Type B pancreatic cell (in vitro differentiated cells): ENCODE data around the gene LTBP1. TPM values are rescaled to one million over a fixed set of nuclear protein-coding genes. Genes with fewer than 3 reads are reported as not detected.

Experiments used
- DNase-seq: peaks from one replicate; pipeline ENCODE4 v3.0.0; 2021; ENCODE audit warnings: mixed read lengths; ENCODE audit not compliant: unreplicated experiment; ENCODE audit errors: extremely low spot score
- H3K27ac Mint-ChIP-seq: 2 replicates; pipeline ENCODE4 v1.8.0; 2021; ENCODE audit warnings: mild to moderate bottlenecking, mixed read lengths
- H3K27me3 Mint-ChIP-seq: 2 replicates; pipeline ENCODE4 v1.8.0; 2021; ENCODE audit warnings: mixed read lengths
- H3K36me3 Mint-ChIP-seq: 2 replicates; pipeline ENCODE4 v1.8.0; 2021; ENCODE audit warnings: mixed read lengths
- H3K4me1 Mint-ChIP-seq: one replicate; pipeline ENCODE4 v1.8.0; 2021; ENCODE audit warnings: mixed read lengths; ENCODE audit not compliant: unreplicated experiment
- H3K4me3 Mint-ChIP-seq: 2 replicates; pipeline ENCODE4 v1.8.0; 2021; ENCODE audit warnings: mild to moderate bottlenecking, mixed read lengths
- H3K9me3 Mint-ChIP-seq: 2 replicates; pipeline ENCODE4 v1.8.0; 2021; ENCODE audit warnings: mixed read lengths
- total RNA-seq: library from RNA; stranded (reverse); gene quantifications from 2 replicates; pipeline ENCODE4 v1.2.1, GENCODE V29; 2021; ENCODE audit warnings: low replicate concordance
- TF ChIP-seq, protein P1 (sequence below): fragments of 200-600 bp; sonication (generic); conservative IDR thresholded peaks from 2 replicates; pipeline ENCODE4 v1.5.0; 2021; ENCODE audit warnings: antibody characterized with exemption, mild to moderate bottlenecking

Gene LTBP1
- total RNA-seq, 1 donor from 2014 or later, result 53.3 TPM

GRCh38 chr2:32958821-32959220 is 12.1 kb downstream of the LTBP1 start:
- Mint-ChIP-seq H3K36me3 (peaks cover 15% of the 10 kb centered on the region), H3K4me3 (no peak overlapping the region), H3K9me3 (no peaks in the 10 kb centered on the region), H3K27ac (no peak overlapping the region), H3K27me3 (no peaks in the 10 kb centered on the region), H3K4me1 (no peaks in the 10 kb centered on the region)
- TF ChIP-seq, protein P1, sequence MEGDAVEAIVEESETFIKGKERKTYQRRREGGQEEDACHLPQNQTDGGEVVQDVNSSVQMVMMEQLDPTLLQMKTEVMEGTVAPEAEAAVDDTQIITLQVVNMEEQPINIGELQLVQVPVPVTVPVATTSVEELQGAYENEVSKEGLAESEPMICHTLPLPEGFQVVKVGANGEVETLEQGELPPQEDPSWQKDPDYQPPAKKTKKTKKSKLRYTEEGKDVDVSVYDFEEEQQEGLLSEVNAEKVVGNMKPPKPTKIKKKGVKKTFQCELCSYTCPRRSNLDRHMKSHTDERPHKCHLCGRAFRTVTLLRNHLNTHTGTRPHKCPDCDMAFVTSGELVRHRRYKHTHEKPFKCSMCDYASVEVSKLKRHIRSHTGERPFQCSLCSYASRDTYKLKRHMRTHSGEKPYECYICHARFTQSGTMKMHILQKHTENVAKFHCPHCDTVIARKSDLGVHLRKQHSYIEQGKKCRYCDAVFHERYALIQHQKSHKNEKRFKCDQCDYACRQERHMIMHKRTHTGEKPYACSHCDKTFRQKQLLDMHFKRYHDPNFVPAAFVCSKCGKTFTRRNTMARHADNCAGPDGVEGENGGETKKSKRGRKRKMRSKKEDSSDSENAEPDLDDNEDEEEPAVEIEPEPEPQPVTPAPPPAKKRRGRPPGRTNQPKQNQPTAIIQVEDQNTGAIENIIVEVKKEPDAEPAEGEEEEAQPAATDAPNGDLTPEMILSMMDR, result no peak
- no peak for DNase-seq

- peaks cover 17% of the 10 kb centered on the region for H3K36me3 Mint-ChIP-seq
- TF ChIP-seq, protein P1, result no peak
- no peak for DNase-seq
- no peaks in the 10 kb centered on the region for H3K27me3 Mint-ChIP-seq
- no peaks in the 10 kb centered on the region for H3K4me1 Mint-ChIP-seq
- peaks cover 2% of the 10 kb centered on the region for H3K9me3 Mint-ChIP-seq
- no peak overlapping the region for H3K4me3 Mint-ChIP-seq
- H3K27ac Mint-ChIP-seq, result no peak overlapping the region
Measured at GRCh38 chr2:32960238-32960637, 13.5 kb downstream of the LTBP1 start.

DNA sequence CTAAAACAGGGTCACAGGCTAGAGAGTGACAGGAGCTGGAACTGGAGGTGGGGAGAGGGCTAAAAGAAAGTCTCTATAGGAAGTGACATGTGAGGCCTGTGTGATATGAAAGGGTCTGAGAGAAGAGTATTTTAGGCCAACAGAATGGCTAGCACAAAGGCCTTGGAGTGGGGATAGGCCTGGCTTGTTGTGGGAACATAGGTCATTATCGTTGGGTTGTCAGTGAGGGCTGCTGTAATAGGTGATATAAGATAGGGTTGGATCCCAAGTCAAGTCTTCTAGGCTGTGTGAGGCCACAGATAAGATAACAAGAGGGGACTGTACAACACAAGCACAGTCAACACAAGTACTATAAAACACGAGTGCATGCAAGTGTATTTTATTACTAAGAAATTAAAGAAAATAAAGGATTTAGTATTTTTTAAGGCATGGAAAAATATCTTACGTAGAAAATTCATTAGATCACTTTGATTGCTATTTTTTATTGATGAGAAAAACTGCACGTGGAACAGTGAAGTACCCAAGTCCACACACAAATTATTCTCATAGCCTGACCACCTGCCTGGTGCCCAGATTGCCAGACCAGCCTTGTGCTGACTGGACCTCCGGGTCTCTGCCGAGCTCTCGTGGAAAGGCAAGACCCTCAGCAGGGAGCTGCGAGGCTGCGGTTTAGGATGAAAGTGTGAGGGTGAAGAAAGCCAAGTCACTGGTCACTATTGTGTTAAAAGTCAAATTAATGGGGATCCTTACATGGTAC is 14.1 kb downstream of the LTBP1 start:
- H3K27me3 Mint-ChIP-seq, result no peaks in the 10 kb centered on the region
- H3K36me3 Mint-ChIP-seq, result peaks cover 20% of the 10 kb centered on the region
- H3K9me3 Mint-ChIP-seq, result peaks cover 6% of the 10 kb centered on the region
- no peak for DNase-seq
- H3K27ac Mint-ChIP-seq, result no peak overlapping the region
- no peak overlapping the region for H3K4me3 Mint-ChIP-seq
- H3K4me1 Mint-ChIP-seq, result no peaks in the 10 kb centered on the region
- TF ChIP-seq, protein P1, result no peak

DNA sequence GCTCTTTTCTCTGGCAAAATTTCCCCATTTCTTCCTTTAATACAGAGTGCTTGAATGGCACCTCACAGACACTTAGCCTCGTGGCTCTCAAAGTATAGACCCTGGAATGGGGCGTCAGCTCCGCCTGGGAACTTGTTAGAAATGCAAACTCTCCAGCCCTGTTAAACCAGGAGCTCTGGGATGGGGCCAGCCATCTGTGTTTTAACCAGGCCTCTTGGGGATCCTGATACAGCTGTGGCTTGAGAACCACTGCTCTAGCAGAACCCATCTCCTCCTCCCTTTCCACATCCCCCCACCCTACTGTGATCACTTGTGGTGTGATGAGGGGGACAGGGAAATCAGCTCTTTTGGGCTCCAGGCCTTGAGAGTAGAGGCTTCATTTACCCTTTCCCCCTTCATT is 15.9 kb downstream of the LTBP1 start:
- H3K36me3 Mint-ChIP-seq, result peaks cover 14% of the 10 kb centered on the region
- H3K9me3 Mint-ChIP-seq, result peaks cover 6% of the 10 kb centered on the region
- no peak overlapping the region for H3K27ac Mint-ChIP-seq
- no peaks in the 10 kb centered on the region for H3K4me1 Mint-ChIP-seq
- no peaks in the 10 kb centered on the region for H3K27me3 Mint-ChIP-seq
- DNase-seq, result no peak
- no peak overlapping the region for H3K4me3 Mint-ChIP-seq
- TF ChIP-seq, protein P1, result no peak

GRCh38 chr2:32963941-32964340 is 17.2 kb downstream of the LTBP1 start:
- Mint-ChIP-seq H3K4me1 (no peaks in the 10 kb centered on the region), H3K9me3 (peaks cover 6% of the 10 kb centered on the region), H3K27ac (no peak overlapping the region), H3K36me3 (peaks cover 14% of the 10 kb centered on the region), H3K27me3 (no peaks in the 10 kb centered on the region), H3K4me3 (no peak overlapping the region)
- DNase-seq, result no peak
- TF ChIP-seq, protein P1, result no peak
